ENCODE measurements around the gene LZTS3. TPM values are rescaled to one million over a fixed set of nuclear protein-coding genes. Genes with fewer than 3 reads are reported as not detected.

LZTS3 gene
- polyA plus RNA-seq, 1 of the 3 experiments (the other 2 are of a cell fraction): 11.9 TPM

DNA sequence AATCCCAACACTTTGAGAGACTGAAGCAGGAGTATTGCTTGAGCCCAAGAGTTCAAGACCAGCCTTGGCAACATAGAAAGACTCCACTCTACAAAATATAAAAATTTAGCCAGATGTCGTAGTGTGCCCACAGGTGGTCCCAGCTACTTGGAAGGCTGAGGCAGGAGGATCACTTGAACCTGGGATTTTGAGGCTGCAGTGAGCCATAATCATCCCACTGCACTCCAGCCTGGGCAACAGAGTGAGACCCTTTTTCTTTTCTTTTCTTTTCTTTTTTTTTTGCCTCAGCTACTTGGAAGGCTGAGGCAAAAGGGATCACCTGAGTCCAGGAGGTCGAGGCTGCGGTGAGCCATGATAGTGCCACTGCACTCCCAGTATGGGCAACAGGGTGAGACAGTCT lies 31.6 kb downstream of the LZTS3 start:
- ChIA-PET POLR2A (interaction anchor here (0.7 kb wide), 1 partner anchor 9 kb away, joined by 4 read pairs; no protein-coding TSS in a partner anchor), CTCF (no interaction called here)
- Histone ChIP-seq H3K27ac (ENCODE audit: low read depth in 2 of 2, low read length in 1 of 2) (no peak overlapping the region), H2AFZ (ENCODE audit: low read depth) (no peak overlapping the region), H3K4me3 (ENCODE audit: low read depth in 2 of 2, low read length in 1 of 2) (no peak overlapping the region), H3K79me2 (ENCODE audit: insufficient read depth) (peaks cover 85% of the 10 kb centered on the region), H4K20me1 (ENCODE audit: insufficient read depth) (peaks cover 7% of the 10 kb centered on the region), H3K4me1 (ENCODE audit: control insufficient read depth in 1 of 2, insufficient read depth in 2 of 2, low read depth in 1 of 2, low read length in 1 of 2) (no peaks in the 10 kb centered on the region), H3K4me2 (no peak overlapping the region), H3K27me3 (ENCODE audit: insufficient read depth) (no peaks in the 10 kb centered on the region), H3K9me2 (no peaks in the 10 kb centered on the region), H3K9ac (no peak overlapping the region), H3K36me3 (replicated peaks in 1 of 2; ENCODE audit: control insufficient read depth in 1 of 2, insufficient read depth in 2 of 2, low read length in 1 of 2) (peaks cover 3 to 23% of the 10 kb centered on the region in 2 experiments), H3K9me3 (no peaks in the 10 kb centered on the region), H3F3A (replicated peaks; ENCODE audit: insufficient read depth) (peaks cover 8% of the 10 kb centered on the region)
- TF ChIP-seq, protein P1, sequence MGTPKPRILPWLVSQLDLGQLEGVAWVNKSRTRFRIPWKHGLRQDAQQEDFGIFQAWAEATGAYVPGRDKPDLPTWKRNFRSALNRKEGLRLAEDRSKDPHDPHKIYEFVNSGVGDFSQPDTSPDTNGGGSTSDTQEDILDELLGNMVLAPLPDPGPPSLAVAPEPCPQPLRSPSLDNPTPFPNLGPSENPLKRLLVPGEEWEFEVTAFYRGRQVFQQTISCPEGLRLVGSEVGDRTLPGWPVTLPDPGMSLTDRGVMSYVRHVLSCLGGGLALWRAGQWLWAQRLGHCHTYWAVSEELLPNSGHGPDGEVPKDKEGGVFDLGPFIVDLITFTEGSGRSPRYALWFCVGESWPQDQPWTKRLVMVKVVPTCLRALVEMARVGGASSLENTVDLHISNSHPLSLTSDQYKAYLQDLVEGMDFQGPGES (IDR thresholded peaks at IDR 0.05; ENCODE audit: low read depth, low read length): no peak
- TF ChIP-seq RXRA (IDR thresholded peaks at IDR 0.05; ENCODE audit: borderline replicate concordance, low read depth) (no peak), SIN3A (IDR thresholded peaks at IDR 0.05; ENCODE audit: borderline replicate concordance, low read depth, low read length) (no peak), RCOR1 (IDR thresholded peaks at IDR 0.05; ENCODE audit: low read length) (no peak), MXI1 (IDR thresholded peaks at IDR 0.05; ENCODE audit: low read depth, low read length) (no peak), RAD21 (IDR thresholded peaks at IDR 0.05; ENCODE audit: low read length) (no peak), RFX5 (IDR thresholded peaks at IDR 0.05; ENCODE audit: low read length) (no peak), FOSL2 (IDR thresholded peaks at IDR 0.05; ENCODE audit: borderline replicate concordance, low read depth) (no peak), ELF1 (IDR thresholded peaks at IDR 0.05) (no peak), GATA2 (CRISPR knock-in tag; IDR thresholded peaks at IDR 0.05) (no peak), FOXM1 (IDR thresholded peaks at IDR 0.05; ENCODE audit: low read depth) (no peak), TEAD4 (IDR thresholded peaks at IDR 0.05; ENCODE audit: borderline replicate concordance, insufficient read depth) (no peak), POLR2AphosphoS5 (IDR thresholded peaks at IDR 0.05; ENCODE audit: low read depth, low read length) (no peak)
- TF ChIP-seq, protein P2, sequence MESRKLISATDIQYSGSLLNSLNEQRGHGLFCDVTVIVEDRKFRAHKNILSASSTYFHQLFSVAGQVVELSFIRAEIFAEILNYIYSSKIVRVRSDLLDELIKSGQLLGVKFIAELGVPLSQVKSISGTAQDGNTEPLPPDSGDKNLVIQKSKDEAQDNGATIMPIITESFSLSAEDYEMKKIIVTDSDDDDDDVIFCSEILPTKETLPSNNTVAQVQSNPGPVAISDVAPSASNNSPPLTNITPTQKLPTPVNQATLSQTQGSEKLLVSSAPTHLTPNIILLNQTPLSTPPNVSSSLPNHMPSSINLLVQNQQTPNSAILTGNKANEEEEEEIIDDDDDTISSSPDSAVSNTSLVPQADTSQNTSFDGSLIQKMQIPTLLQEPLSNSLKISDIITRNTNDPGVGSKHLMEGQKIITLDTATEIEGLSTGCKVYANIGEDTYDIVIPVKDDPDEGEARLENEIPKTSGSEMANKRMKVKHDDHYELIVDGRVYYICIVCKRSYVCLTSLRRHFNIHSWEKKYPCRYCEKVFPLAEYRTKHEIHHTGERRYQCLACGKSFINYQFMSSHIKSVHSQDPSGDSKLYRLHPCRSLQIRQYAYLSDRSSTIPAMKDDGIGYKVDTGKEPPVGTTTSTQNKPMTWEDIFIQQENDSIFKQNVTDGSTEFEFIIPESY (IDR thresholded peaks at IDR 0.05; ENCODE audit: borderline replicate concordance, low read depth): no peak
- TF ChIP-seq, protein P3, sequence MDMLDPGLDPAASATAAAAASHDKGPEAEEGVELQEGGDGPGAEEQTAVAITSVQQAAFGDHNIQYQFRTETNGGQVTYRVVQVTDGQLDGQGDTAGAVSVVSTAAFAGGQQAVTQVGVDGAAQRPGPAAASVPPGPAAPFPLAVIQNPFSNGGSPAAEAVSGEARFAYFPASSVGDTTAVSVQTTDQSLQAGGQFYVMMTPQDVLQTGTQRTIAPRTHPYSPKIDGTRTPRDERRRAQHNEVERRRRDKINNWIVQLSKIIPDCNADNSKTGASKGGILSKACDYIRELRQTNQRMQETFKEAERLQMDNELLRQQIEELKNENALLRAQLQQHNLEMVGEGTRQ (IDR thresholded peaks at IDR 0.05; ENCODE audit: borderline replicate concordance, low read depth, low read length): no peak
- TF ChIP-seq, protein P4, sequence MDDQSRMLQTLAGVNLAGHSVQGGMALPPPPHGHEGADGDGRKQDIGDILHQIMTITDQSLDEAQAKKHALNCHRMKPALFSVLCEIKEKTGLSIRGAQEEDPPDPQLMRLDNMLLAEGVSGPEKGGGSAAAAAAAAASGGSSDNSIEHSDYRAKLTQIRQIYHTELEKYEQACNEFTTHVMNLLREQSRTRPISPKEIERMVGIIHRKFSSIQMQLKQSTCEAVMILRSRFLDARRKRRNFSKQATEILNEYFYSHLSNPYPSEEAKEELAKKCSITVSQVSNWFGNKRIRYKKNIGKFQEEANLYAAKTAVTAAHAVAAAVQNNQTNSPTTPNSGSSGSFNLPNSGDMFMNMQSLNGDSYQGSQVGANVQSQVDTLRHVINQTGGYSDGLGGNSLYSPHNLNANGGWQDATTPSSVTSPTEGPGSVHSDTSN (IDR thresholded peaks at IDR 0.05): no peak
- WGBS (ENCODE audit: low lambda C conversion rate): 93% methylated on average over 3 of the region's 3 CpGs
- DNase-seq: no peak

Measured in SK-N-SH (cell line).